G401.6 (cell line): Measurements from ENCODE around the gene MMP19.
"Not testable (repeated sequence)": the region's sequence is repeated elsewhere in the genome, so short reads cannot be mapped to it uniquely, and the experiment has no call there.

Experiments used
- FAIRE-seq: peaks from 2 replicates; lab custom pipeline; 2012; peaks lifted over from hg19 to GRCh38; lab: Jason Lieb, UNC

Gene MMP19

GRCh38 chr12:55842681-55843429 lies at the start of gene MMP19:
Gene MMP19, minus strand, starts transcription at chr12:55842936. Its CDS starts 106 bp downstream, at chr12:55842830.
- no peak for FAIRE-seq

GRCh38 chr12:55891310-55891709 lies 48.6 kb upstream of the MMP19 start:
- no peak for FAIRE-seq

GRCh38 chr12:55885113-55885512 lies 42.4 kb upstream of the MMP19 start:
- no peak for FAIRE-seq

GRCh38 chr12:55877824-55878223 lies 35.1 kb upstream of the MMP19 start:
- no peak for FAIRE-seq

- FAIRE-seq: no peak
Observed at GRCh38 chr12:55875704-55876467, 33.1 kb upstream of the MMP19 start.

GRCh38 chr12:55874443-55874842 lies 31.7 kb upstream of the MMP19 start:
- no peak for FAIRE-seq

GRCh38 chr12:55866454-55867004 lies 23.8 kb upstream of the MMP19 start:
- not testable (repeated sequence) for FAIRE-seq

- FAIRE-seq: peak; percentile 44
Observed at GRCh38 chr12:55865327-55865726, 22.6 kb upstream of the MMP19 start.

GRCh38 chr12:55862931-55863330 lies 20.2 kb upstream of the MMP19 start:
- FAIRE-seq: not testable (repeated sequence)

GRCh38 chr12:55862286-55862685 lies 19.6 kb upstream of the MMP19 start:
- FAIRE-seq: no peak

- no peak for FAIRE-seq
Observed at GRCh38 chr12:55861871-55862270, 19.1 kb upstream of the MMP19 start.

GRCh38 chr12:55861396-55861795 lies 18.7 kb upstream of the MMP19 start:
- no peak for FAIRE-seq

GRCh38 chr12:55852740-55853139 lies 10.0 kb upstream of the MMP19 start:
- FAIRE-seq: no peak

GRCh38 chr12:55850893-55851292 lies 8.2 kb upstream of the MMP19 start:
- FAIRE-seq: no peak

- FAIRE-seq: no peak
Observed at GRCh38 chr12:55850401-55850800, 7.7 kb upstream of the MMP19 start.

- no peak for FAIRE-seq
Observed at GRCh38 chr12:55849616-55850343, 7.0 kb upstream of the MMP19 start.

GRCh38 chr12:55847603-55848291 lies 5.0 kb upstream of the MMP19 start:
- FAIRE-seq: no peak

GRCh38 chr12:55847033-55847432 lies 4.3 kb upstream of the MMP19 start:
- no peak for FAIRE-seq

GRCh38 chr12:55845785-55846496 lies 3.2 kb upstream of the MMP19 start:
- FAIRE-seq: no peak

- no peak for FAIRE-seq
Observed at GRCh38 chr12:55845361-55845760, 2.6 kb upstream of the MMP19 start.

GRCh38 chr12:55844961-55845360 lies 2.2 kb upstream of the MMP19 start:
- no peak for FAIRE-seq
